Measurements from ENCODE around the gene ERICH6B.
A peak's percentile ranks its signal among the peaks of the same experiment; 100 is the strongest.

The ERICH6B gene

GRCh38 chr13:45601680-45602079, 13.9 kb downstream of the ERICH6B start:
- DNase-seq (ENCODE audit: low read depth), result no peak

DNA sequence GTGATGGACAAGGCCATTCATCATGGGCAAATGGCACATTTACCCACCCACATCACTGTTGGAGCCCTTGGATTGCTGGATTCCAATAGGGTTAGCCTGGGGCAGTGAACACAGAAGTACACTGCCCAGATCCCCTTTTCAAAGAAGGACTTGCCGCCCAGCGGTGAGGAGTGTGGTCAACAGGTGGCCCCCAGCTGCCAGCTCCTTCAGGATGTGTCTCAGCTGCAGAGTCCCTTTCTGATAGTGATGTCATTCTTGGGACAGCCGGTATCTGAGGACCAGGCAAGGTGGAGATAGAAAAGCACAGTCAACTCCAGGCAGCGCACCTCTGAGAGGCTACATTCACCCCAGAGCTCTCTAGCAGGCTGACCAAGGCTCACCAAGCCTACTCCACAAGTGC, 16.9 kb downstream of the ERICH6B start:
- DNase-seq (ENCODE audit: low read depth), result no peak

GRCh38 chr13:45596800-45597475, 18.6 kb downstream of the ERICH6B start:
- no peak for DNase-seq (ENCODE audit: low read depth)

DNA sequence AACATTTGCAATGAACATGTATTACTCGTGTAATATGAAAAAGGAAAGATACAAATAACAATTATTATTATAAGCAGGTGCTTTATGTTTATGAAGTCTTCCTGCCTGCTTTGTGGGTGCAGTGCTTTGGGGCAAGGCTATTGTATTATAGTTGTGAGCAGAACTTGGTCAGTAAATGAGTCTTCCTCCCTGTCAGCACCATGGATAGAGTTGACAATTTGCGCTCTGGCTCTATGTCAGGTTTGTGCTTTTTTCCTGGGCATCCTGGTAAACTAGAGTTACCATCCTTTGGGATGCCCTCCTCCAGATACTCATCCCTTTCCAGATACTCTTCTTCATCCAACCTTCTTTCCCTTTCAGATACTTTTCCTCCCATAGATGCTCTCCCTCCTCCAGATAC, 19.6 kb downstream of the ERICH6B start:
- no peak for DNase-seq (ENCODE audit: low read depth)

GRCh38 chr13:45594764-45595163, 20.8 kb downstream of the ERICH6B start:
- DNase-seq (ENCODE audit: low read depth), result no peak

GRCh38 chr13:45594227-45594626, 21.3 kb downstream of the ERICH6B start:
- DNase-seq (ENCODE audit: low read depth), result no peak

DNA sequence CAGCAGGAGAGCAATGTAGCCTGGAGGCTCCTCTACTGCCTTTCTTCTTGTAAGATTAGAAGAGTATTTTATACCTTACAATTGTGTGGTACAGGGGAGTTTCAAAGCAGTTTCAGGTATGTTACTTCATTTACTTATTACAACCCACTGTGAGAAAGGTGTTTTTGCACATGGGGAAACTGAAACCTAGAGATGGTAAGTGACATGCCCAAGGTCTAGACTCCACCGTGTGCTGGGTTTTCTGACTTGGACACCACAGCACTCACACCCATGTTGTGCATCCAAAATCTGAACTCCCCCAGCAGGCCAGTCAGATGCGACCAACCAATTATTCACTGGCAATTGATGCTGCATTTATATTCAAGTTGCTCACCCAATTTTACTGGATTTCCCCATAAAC, 22.8 kb downstream of the ERICH6B start:
- no peak for DNase-seq (ENCODE audit: low read depth)

- DNase-seq (ENCODE audit: low read depth), result no peak
Observed at GRCh38 chr13:45590066-45590465, 25.5 kb downstream of the ERICH6B start.

- DNase-seq (ENCODE audit: low read depth), result no peak
Observed at GRCh38 chr13:45587897-45588296, 27.6 kb downstream of the ERICH6B start.

DNA sequence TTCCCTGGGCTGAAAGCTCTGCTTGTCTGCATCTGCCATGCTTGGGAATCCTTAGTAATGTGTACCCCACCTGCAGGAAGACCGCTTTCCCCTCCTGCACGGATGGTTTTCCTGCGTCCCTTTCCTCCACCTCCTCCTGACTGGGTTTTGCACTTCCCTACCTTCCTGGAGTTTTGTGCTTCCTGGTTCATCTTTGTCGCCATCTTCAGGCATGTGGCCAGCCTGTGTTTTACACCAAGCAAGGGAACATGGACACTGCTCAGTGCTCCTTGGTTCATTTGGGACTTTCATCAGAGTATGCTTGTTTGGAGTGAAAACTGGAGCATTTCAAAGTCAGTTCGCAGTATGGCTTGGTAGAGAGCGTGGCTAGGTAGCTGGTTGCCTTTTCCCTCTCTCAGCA, 30.7 kb downstream of the ERICH6B start:
- no peak for DNase-seq (ENCODE audit: low read depth)

GRCh38 chr13:45582408-45583076, 33.0 kb downstream of the ERICH6B start:
- DNase-seq (ENCODE audit: low read depth), result no peak

GRCh38 chr13:45576466-45576865, 39.1 kb downstream of the ERICH6B start:
- DNase-seq (ENCODE audit: low read depth), result no peak

GRCh38 chr13:45575830-45576180, 39.7 kb downstream of the ERICH6B start:
- no peak for DNase-seq (ENCODE audit: low read depth)

- no peak for DNase-seq (ENCODE audit: low read depth)
Observed at GRCh38 chr13:45575146-45575829, 40.3 kb downstream of the ERICH6B start.

- DNase-seq (ENCODE audit: low read depth), result no peak
Observed at GRCh38 chr13:45565331-45565730, 50.2 kb downstream of the ERICH6B start.

DNA sequence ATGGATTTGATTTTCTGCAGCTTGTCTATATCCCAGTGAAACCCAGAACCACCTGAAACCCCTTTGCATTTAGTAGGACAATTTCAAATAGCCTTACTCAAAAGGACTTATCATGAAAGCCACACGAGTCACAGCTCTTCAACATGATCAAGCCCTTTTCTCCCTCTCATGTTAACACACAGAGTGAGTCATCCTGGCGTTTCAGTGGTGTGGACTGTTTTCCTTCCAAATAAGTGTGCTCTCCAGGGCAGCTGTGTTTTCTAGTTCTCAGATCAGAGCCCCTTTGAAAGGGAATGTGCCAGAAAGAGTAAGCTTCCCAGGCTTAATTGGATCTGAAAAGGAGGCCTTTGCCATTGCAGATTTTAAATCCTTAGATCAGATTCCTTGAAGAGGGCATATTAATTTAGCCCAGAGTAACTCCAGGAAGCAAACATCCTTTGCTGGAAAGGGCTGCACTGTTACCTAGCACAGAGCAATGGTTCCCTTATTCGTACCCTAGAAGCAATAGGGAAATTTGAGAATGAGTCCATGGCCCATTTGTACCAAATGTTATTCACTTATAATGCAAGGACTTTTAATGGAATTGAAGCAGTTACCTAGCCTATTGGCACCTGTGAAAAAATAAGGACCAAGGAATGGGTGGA, 51.3 kb downstream of the ERICH6B start:
- peak; percentile 8 for DNase-seq (ENCODE audit: low read depth)

DNA sequence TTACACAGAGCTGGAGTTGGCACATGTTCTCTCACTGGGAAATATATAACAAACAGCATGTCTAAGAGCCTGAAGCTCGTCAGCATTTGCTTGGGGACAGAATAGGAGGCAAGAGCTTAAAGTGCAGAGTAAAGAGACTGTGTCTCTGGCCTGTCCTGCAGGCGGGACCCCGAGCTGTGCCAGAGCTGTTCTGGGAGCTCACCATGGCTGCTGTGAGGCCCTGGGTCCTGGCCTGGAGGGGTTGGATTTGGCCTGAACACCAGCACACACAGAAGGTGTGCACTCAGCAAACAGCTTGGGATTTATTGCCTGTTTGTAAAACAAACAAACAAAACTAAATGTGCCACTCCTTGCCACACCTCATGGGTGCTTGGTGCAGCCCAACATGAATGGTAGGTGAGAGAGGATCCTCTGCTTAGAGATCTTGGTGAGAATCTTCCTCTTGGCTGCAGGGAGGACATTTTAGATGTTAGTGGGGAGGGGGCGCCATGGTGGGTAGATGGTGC, 60.9 kb downstream of the ERICH6B start:
- no peak for DNase-seq (ENCODE audit: low read depth)

- DNase-seq (ENCODE audit: low read depth), result no peak
Observed at GRCh38 chr13:45548281-45548680, 67.3 kb downstream of the ERICH6B start.

- no peak for DNase-seq (ENCODE audit: low read depth)
Observed at GRCh38 chr13:45546410-45546765, 69.2 kb downstream of the ERICH6B start.

- no peak for DNase-seq (ENCODE audit: low read depth)
Observed at GRCh38 chr13:45545686-45546409, 69.7 kb downstream of the ERICH6B start.

GRCh38 chr13:45544520-45544919, 71.0 kb downstream of the ERICH6B start:
- no peak for DNase-seq (ENCODE audit: low read depth)

- no peak for DNase-seq (ENCODE audit: low read depth)
Observed at GRCh38 chr13:45542878-45543277, 72.7 kb downstream of the ERICH6B start.
